ENCODE measurements around the gene PHF14. TPM values are rescaled to one million over a fixed set of nuclear protein-coding genes. Genes with fewer than 3 reads are reported as not detected.
"Not testable (repeated sequence)": the region's sequence is repeated elsewhere in the genome, so short reads cannot be mapped to it uniquely, and the experiment has no call there.

PHF14 gene
- polyA plus RNA-seq, 2 of the 4 experiments (the other 2 are of a cell fraction): 36.7 to 48.0 TPM

- TF ChIP-seq REST (IDR thresholded peaks at IDR 0.05) (no peak), GATA3 (IDR thresholded peaks at IDR 0.05; ENCODE audit: borderline replicate concordance) (no peak), NPAS2 (CRISPR knock-in tag; IDR thresholded peaks at IDR 0.05; ENCODE audit: borderline replicate concordance) (no peak)
Measured at GRCh38 chr7:10981317-10981716, 7.6 kb downstream of the PHF14 start (continued).

- 94% methylated on average over 6 of the region's 6 CpGs for WGBS (ENCODE audit: missing lambda C conversion rate)
- CTCF ChIA-PET: not testable (repeated sequence)
Measured at GRCh38 chr7:10990748-10991147, 17.1 kb downstream of the PHF14 start.

GRCh38 chr7:10995482-10996166 is 22.0 kb downstream of the PHF14 start:
- POLR2A ChIA-PET; H3K9me3 ChIP-seq; H3K27ac ChIP-seq; ATAC-seq; CTCF ChIA-PET; H3K4me3 ChIP-seq; DNase-seq (ENCODE audit: low read depth in 1 of 2, low spot score in 1 of 2); H3K4me2 ChIP-seq; FAIRE-seq; H3K4me1 ChIP-seq: not testable (repeated sequence)
- 98% methylated on average over 16 of the region's 34 CpGs for WGBS (ENCODE audit: missing lambda C conversion rate)

More at GRCh38 chr7:10990748-10991147, 17.1 kb downstream of the PHF14 start:
- POLR2A ChIA-PET; DNase-seq (ENCODE audit: low read depth in 1 of 2, low spot score in 1 of 2); H3K27ac ChIP-seq; H3K4me2 ChIP-seq; H3K4me3 ChIP-seq; FAIRE-seq; H3K9me3 ChIP-seq; H3K4me1 ChIP-seq; ATAC-seq: not testable (repeated sequence)
- peak; percentile 73 for TF ChIP-seq MAFK (IDR thresholded peaks at IDR 0.05; ENCODE audit: partially characterized antibody)

GRCh38 chr7:10998996-10999757 is 25.5 kb downstream of the PHF14 start:
- DNase-seq (ENCODE audit: low read depth in 1 of 2, low spot score in 1 of 2) (no peak), FAIRE-seq (no peak), ATAC-seq (peak in 1 of 2 experiments; percentile 26; a peak in 1 of 6 replicates)
- ChIA-PET POLR2A (no interaction called here), CTCF (no interaction called here)
- 71% methylated on average over 4 of the region's 4 CpGs for WGBS (ENCODE audit: missing lambda C conversion rate)
- Histone ChIP-seq H3K4me2 (no peak overlapping the region), H3K4me1 (peaks cover 10% of the 10 kb centered on the region; the same call in 2 of the 3 replicates), H3K27ac (no peak overlapping the region), H3K9me3 (no peaks in the 10 kb centered on the region), H3K4me3 (no peak overlapping the region)
- TF ChIP-seq PHF8 (IDR thresholded peaks at IDR 0.05; ENCODE audit: borderline replicate concordance, low read depth) (no peak), SMC3 (IDR thresholded peaks at IDR 0.05) (no peak), CHD4 (IDR thresholded peaks at IDR 0.05; ENCODE audit: borderline replicate concordance) (no peak), ZNF302 (CRISPR knock-in tag; IDR thresholded peaks at IDR 0.05) (no peak), JUN (IDR thresholded peaks at IDR 0.05) (no peak), CHD2 (IDR thresholded peaks at IDR 0.05; ENCODE audit: low read length, partially characterized antibody) (no peak), CBX8 (IDR thresholded peaks at IDR 0.05) (no peak), BCL3 (IDR thresholded peaks at IDR 0.05) (no peak), NR3C1 (IDR thresholded peaks at IDR 0.05) (no peak), PBX3 (IDR thresholded peaks at IDR 0.05) (no peak), HES2 (IDR thresholded peaks at IDR 0.05) (no peak), POLR2A (IDR thresholded peaks at IDR 0.05; ENCODE audit: low read length) (no peak), KDM5A (IDR thresholded peaks at IDR 0.05) (no peak), RCOR1 (IDR thresholded peaks at IDR 0.05; ENCODE audit: low read depth, low read length) (no peak), TP53 (CRISPR knock-in tag; IDR thresholded peaks at IDR 0.05) (no peak), JUNB (IDR thresholded peaks at IDR 0.05) (no peak), NPAS2 (CRISPR knock-in tag; IDR thresholded peaks at IDR 0.05; ENCODE audit: borderline replicate concordance) (no peak), FOXS1 (CRISPR knock-in tag; IDR thresholded peaks at IDR 0.05) (no peak), HEYL (CRISPR knock-in tag; IDR thresholded peaks at IDR 0.05) (no peak)

All from A549 (cell line).